ENCODE data around the gene FMNL1.

Gene FMNL1

GRCh38 chr17:45284176-45285140 is 62.8 kb downstream of the FMNL1 start:
- peak; percentile 21 for TF ChIP-seq CTCF (conservative IDR thresholded peaks at IDR 0.05; ENCODE audit: low read length)
- no peak overlapping the region for H3K4me3 ChIP-seq (ENCODE audit: low read length)
- no peak for DNase-seq (ENCODE audit: low read depth)

GRCh38 chr17:45286286-45286685 is 64.6 kb downstream of the FMNL1 start:
- TF ChIP-seq CTCF (conservative IDR thresholded peaks at IDR 0.05; ENCODE audit: low read length), result no peak
- DNase-seq (ENCODE audit: low read depth), result no peak

GRCh38 chr17:45287526-45288500 is 66.1 kb downstream of the FMNL1 start:
- TF ChIP-seq CTCF (conservative IDR thresholded peaks at IDR 0.05; ENCODE audit: low read length), result no peak
- DNase-seq (ENCODE audit: low read depth), result peak; percentile 51
- no peak overlapping the region for H3K4me3 ChIP-seq (ENCODE audit: low read length)

More at GRCh38 chr17:45286286-45286685, 64.6 kb downstream of the FMNL1 start:
- H3K4me3 ChIP-seq (ENCODE audit: low read length), result no peak overlapping the region

- DNase-seq (ENCODE audit: low read depth), result no peak
- TF ChIP-seq CTCF (conservative IDR thresholded peaks at IDR 0.05; ENCODE audit: low read length), result no peak
- no peak overlapping the region for H3K4me3 ChIP-seq (ENCODE audit: low read length)
Observed at GRCh38 chr17:45288825-45289224, 67.1 kb downstream of the FMNL1 start.

- no peak overlapping the region for H3K4me3 ChIP-seq (ENCODE audit: low read length)
- no peak for DNase-seq (ENCODE audit: low read depth)
- no peak for TF ChIP-seq CTCF (conservative IDR thresholded peaks at IDR 0.05; ENCODE audit: low read length)
Observed at GRCh38 chr17:45289301-45290268, 67.9 kb downstream of the FMNL1 start.

GRCh38 chr17:45290269-45290765 is 68.6 kb downstream of the FMNL1 start:
- DNase-seq (ENCODE audit: low read depth), result no peak
- no peak overlapping the region for H3K4me3 ChIP-seq (ENCODE audit: low read length)
- no peak for TF ChIP-seq CTCF (conservative IDR thresholded peaks at IDR 0.05; ENCODE audit: low read length)
